Endometrial microvascular endothelial cells (primary cell): Measurements from ENCODE around the gene MAL. TPM values are rescaled to one million over a fixed set of nuclear protein-coding genes. Genes with fewer than 3 reads are reported as not detected.

ENCODE experiments used
- in situ Hi-C: cut with HindIII; loops from 2 replicates; pipeline ENCODE4 v1.10.0; 2017; ENCODE audit warnings: low sequenced_read_pairs, low pct_unique_long_range_greater_than_20kb; ENCODE audit errors: inconsistent ontology term
- total RNA-seq: library from RNA; depleted of rRNA; stranded (reverse); fragments of >200 nt; gene quantifications from one replicate; pipeline ENCODE4 v1.2.3, GENCODE V29; 2015; ENCODE audit errors: inconsistent ontology term

MAL gene
- not detected for total RNA-seq

- in situ Hi-C loops: no loop called here
Observed at GRCh38 chr2:95025406-95026319, at the start of gene MAL. TSS of gene MAL (plus strand) at chr2:95025708. CDS start at chr2:95025793, 85 bp downstream.

DNA sequence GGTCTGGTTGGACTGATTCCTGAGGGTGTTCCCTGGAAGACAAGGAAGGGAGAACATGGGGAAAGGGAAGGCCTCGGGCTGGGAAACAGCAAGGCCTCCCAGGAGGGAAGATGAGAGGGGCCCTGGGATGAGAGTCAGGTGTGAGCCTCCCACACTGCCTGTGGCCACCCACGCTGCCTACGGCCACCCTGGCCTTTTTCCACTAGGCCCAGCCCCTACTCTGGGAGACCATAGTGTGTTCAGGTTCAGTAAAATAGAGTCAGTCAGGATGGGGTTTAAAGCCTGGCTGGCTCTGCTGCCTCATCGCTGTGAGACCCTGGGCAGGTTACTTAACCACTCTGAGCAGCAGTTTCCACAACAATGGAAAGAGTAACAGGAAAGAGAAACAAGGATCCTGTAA lies 47.7 kb upstream of the MAL start:
- in situ Hi-C loops: no loop called here

DNA sequence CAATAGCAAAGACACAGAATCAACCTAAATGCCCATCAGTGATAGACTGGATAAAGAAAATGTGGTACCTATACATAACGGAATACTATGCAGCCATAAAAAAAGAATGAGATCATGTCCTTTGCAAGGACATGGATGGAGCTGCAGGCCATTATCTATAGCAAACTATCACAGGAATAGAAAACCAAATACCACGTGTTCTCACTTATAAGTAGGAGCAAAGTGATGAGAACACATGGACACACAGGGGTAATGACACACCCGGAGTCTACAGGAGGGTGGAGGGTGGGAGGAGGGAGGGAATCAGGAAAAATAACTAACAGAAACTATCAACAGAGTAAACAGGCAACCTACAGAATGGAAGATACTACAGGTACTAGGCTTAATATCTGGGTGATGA lies 46.6 kb upstream of the MAL start:
- in situ Hi-C loops: no loop called here

DNA sequence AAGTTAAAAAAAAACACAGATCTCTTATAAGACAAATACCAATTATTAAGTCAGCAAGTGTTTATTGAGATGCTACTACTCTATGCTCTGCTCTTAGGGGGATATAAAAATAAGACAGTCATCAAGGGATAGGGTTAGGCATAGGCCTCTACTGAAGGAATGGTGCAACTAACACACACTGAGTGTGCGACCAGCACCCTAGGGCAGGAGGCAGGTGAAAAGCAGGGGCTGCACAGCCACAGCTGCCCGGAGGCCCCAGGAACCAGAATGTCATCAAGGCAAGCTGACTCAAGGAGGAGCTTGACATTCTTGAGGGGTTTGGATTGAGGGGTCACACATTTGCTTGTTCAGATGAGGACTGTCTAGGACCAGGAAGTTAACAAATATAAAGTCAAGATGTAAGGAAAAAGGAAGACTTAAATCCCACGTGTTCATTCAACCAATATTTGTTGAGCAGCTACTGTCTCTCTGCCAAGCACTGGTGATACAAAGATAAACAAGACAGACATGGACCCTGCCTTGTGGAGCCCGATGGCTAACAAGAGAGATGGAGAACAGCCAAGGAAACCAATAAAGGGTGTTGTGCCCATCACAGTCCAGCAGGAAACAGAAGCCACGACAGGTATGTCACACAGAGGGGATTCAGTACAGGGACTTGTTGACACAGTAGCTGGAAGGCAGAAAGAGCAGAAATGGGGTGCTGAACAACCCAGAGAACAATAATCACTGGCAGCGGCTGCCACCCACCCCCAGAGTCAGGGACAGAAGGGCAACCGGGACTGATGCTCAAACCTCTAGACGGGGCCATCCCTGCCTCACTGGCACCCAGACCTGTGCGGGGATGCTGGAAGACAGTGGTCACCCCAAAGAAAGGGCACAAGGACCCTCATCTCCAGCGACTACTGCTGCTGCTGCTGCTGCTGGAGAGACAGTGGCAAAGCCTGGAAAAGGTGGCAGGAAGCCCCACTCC lies 45.8 kb upstream of the MAL start:
- in situ Hi-C loops: no loop called here

DNA sequence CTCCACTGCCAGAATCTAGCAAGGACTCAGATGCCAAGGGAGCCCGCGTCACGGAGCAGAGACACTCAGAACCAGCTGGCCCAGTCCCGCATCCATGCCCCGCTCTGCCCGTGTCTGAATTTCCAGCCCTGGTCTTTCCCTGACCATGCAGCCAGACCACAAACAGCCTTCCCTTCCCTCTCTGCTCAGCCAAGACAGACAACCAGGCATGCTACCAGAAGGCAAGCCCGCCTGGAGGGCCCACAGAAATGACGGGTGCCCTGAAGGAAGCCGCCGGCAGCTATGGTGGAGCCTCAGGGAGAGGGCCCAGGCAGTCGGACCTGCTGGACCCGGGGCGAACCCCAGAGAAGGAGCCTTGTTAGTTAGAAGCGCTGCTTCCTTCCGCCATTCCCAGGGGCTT lies 45.1 kb upstream of the MAL start:
- in situ Hi-C loops: no loop called here

DNA sequence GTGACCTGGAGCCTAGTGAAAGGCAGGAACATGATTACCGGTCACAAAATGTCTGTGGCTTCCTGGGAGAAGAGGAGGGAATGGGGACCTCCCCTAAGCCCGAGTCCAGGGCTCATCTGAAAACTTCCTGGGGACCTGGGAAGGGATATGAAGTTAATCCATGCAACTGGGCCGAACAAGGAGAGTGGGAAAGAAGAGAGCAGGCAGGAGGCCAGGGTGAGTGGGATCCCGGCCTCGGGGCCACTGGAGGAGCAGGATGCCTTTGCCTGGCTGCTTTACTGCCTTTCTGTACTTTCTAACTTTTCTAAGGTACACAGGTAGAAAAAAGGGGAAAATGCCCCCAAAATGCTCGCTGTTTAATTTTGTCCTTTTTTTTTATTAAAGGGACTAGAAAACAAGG lies 43.4 kb upstream of the MAL start:
- in situ Hi-C loops: no loop called here

DNA sequence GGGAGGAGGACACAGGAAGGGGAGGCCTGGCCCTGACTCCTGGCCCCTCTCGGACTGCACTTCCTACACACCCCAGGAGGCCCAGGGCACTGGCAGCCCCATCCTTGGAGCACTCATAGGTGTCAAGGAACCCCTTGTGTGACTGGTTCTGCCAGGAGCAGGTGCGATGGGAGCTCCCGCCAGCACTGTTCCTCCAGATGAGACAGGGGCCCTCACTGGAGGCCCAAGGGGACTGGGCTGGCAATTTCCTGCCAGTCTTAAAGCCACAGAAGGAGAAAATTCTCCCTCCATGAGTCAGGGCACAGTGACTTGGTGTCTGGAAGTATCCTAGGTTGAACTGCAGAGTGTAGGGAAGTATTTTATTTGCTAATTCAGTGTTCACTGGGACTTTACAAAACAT lies 42.8 kb upstream of the MAL start:
- in situ Hi-C loops: no loop called here

DNA sequence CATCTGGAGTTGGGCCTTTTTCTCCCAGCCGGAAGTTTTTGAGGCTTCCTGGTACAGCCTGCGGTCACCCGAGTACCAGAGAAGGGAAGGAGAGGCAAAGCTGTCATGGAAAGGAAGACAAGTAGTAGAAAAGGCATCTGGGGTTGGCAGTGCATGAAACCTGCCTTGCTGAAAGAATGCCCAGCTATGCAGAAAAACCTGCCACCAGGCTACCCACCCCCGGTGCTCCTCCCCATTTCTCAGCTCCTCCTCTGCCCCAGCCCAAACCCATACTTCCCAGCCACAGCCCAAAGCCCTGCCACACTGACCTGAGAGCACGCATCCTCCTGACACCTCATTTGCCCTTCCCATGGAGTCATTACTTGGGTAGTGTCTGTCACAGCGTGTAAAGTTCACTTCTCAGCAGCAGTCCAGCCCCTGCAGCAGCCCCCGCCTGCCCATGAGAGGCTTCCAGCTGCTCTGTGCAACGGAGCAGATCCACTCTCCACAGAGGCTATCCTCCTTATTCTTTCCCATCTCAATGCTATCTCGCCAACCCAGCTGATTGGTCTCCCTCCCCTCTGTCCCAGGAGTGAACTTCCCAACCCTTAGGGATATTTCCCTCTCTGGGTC lies 40.4 kb upstream of the MAL start:
- in situ Hi-C loops: no loop called here

DNA sequence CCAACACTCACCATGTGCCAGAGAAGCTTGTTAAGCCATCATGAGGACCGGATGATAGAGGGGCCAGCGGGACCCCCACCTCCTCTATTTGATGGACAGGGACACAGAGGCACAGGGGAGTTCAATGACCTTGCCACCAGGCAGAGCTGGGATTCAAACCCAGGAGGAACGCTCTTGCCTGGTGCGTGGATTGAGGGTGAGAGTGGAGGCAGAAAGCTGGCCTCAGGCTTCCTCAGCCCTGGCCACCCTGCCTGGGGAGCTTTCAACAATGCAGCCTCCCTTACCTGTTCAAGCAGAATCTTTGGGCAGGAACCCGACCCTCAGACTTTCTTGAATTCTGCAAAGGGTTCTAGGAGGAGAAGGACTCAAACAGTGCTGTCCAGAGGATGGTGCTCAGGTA lies 39.9 kb upstream of the MAL start:
- in situ Hi-C loops: no loop called here

DNA sequence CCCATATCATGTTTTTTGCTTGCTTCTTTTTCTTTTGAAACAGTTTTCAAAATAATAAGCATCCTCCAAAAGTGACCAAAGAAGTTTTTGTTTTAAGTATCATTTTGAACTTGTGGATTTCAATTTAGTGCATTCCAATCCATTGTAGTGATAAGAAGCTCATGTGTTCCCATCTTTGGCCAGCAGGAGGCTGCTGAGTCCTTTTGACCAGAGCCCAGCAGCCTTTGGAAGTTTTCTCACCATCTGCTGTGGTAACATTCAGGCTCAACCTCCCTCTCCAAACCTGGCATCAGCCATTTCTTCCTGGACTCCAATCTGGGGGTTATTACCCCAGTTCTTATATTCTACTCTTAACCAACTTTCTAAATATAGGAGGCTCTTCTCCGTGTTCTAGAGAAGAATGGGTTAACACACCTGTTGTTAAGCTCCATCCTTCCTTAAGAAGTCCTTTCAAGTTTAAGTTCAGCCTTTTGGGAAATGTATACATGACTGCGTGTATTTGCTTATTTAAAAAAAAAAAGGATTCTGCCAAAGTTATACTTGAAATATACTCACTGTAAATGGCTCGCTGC lies 39.0 kb upstream of the MAL start:
- in situ Hi-C loops: no loop called here

DNA sequence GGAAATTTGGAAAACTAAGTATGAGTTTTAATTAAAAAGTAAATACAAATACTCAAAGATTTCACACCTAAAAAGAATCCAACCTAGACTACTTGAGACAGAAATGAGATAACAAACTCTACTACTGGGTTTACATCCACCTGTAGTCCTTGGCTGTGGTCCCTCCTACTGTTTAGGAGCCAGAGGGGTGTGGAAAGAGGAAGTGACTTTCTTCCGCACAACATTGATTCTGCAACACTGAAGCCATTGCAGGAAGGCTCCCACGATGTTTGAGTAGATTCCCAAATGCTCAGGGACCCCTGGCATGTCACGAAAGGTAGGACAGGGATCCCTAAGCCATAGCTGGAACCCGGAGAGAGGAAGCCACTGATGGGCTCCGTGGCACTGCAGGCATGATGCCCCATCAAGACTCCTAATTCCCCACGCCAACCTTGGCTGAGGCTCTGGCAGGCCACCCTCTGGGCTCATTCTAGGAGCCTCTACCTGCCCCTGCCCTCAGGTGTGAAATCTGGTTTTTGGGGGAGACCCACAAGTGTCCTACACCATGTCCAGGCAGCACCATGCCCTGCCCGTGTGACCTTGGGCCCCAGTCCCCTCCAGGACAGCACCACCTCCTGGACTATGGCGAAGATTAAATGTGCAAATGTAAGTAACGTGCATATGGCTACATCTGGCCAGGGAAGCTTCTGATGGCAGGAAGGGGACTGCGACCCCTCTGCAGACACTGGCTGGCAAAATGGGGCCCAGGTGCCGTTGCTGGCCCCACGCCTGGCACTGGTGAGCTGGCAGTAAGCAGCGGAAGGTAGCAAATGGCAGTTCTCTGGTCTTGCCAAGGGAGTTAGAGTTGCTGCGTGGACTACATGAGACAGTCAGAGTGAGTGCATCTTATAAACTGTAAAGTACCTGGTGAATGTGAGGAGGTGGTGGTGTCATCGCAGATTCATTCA lies 38.2 kb upstream of the MAL start:
- in situ Hi-C loops: no loop called here

GRCh38 chr2:94990956-94991355 lies 34.6 kb upstream of the MAL start:
- in situ Hi-C loops: no loop called here

DNA sequence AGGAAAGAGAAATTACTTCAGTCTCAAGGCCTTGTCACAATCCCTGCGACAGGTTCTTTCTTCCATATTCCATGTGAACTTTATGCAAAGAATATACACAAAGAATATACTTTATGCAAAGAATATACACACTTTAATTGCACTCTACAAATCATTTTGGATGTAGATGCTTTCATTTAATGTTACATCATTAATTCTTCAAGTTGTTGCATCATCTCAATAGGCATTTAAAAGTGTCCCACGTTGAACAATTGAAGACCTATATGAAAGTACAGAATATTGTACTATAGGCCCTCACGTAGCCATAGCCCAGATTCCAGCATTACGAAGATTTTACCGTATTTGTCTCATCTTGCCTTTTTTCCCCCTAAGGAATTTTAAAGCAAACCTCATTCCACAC lies 33.1 kb upstream of the MAL start:
- in situ Hi-C loops: no loop called here

GRCh38 chr2:94993176-94994062 lies 32.1 kb upstream of the MAL start:
- in situ Hi-C loops: no loop called here

DNA sequence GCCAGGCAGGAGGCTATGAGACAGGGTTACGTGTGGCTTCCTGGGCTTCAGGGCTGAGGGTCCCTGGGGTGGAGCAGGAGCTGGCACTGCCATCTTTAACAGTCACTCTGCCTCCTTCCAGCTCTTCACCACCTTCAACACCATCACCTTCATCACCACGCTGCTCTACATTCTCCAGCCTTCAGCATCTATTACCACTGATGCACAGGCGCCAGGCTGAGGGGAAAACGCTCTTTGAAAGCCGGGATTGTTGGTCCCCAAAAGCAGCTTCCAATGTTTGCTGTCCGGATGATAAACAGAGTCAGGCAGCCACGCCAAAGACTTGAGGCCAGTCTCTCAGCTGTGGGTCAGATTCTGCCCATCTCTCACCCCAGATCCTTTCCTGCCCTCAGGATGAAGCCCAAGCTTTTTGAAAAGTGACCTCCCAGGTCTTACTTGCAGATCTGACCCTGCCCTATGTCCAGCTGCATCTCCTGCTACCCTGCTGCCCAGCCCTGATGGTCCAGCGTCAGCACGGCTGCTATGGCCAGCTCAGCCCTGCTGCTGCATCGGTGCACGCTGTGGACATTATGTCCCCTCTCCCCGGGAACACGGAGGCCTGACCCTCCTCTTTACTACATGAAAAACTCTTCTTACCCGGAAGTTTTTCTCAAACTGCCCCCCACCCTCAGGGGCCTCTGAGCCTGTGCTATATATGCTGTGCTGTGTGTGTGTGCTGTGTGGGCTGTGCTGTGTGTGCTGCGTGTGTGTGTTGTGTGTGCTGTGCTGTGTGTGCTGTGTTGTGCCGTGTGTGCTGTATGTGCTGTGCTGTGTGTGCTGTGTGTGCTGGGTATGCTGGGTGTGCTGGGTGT lies 31.2 kb upstream of the MAL start:
- in situ Hi-C loops: no loop called here

DNA sequence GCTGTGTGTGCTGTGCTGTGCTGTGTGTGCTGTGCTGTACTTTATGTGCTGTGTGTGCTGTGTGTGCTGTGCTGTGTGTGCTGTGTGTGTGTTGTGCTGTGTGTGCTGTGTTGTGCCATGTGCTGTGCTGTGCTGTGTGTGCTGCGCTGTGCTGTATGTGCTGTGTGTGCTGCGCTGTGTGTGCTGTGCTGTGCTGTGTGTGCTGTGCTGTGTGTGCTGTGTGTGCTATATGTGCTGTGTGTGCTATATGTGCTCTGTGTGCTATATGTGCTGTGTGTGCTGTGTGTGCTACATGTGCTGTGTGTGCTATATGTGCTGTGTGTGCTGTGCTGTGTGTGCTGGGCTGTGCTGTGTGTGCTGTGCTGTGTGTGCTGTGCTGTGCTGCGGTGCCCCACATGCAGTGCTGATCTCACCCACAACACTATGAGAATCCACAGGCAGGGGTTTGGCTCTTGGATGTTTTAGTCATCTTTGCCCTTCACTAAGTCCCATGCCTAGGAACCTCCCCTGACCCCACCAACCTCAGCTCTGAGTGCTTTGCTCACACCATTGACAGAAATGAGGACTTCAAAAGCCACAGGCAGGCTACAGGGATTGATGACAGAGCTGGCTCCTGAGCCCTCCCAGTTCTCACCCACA lies 30.5 kb upstream of the MAL start:
- in situ Hi-C loops: no loop called here
